ENCODE measurements around the gene PPP6R2. TPM values are rescaled to one million over a fixed set of nuclear protein-coding genes. Genes with fewer than 3 reads are reported as not detected.
A peak's percentile ranks its signal among the peaks of the same experiment; 100 is the strongest.

The PPP6R2 gene
- total RNA-seq, 6 experiments from 2014 or later = 41.9 to 47.0 (median 43.6) TPM

DNA sequence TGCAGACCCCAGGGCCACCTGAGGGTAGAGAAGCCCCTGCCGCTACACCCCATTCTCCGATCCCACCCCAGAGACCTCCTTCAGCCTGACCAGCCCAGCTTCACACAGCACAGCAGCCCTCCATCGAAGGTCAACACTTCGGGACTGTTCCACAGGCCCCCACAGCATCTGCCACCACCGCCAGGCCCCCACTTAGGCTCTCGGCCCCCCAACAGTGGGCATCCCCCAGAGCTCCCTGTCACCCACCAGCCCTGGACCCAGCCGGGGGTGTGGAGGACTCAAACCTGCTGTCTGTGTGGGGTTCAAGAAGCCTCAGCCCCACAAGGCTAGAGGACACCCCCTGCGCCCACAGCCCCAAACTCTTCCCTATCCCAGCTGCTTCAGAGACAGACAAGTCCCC is 125.5 kb downstream of the PPP6R2 start:
- DNase-seq = no peak
- Mint-ChIP-seq H3K27me3 (ENCODE audit: insufficient read depth) (peaks cover 5% of the 10 kb centered on the region), H3K4me1 (ENCODE audit: low read depth) (peaks cover 21% of the 10 kb centered on the region), H3K4me3 (no peak overlapping the region), H3K9me3 (no peaks in the 10 kb centered on the region), H3K36me3 (ENCODE audit: low read depth) (peaks cover 7% of the 10 kb centered on the region; the same call in 1 of the 2 replicates), H3K27ac (no peak overlapping the region)
- TF ChIP-seq, protein P1, sequence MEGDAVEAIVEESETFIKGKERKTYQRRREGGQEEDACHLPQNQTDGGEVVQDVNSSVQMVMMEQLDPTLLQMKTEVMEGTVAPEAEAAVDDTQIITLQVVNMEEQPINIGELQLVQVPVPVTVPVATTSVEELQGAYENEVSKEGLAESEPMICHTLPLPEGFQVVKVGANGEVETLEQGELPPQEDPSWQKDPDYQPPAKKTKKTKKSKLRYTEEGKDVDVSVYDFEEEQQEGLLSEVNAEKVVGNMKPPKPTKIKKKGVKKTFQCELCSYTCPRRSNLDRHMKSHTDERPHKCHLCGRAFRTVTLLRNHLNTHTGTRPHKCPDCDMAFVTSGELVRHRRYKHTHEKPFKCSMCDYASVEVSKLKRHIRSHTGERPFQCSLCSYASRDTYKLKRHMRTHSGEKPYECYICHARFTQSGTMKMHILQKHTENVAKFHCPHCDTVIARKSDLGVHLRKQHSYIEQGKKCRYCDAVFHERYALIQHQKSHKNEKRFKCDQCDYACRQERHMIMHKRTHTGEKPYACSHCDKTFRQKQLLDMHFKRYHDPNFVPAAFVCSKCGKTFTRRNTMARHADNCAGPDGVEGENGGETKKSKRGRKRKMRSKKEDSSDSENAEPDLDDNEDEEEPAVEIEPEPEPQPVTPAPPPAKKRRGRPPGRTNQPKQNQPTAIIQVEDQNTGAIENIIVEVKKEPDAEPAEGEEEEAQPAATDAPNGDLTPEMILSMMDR (IDR thresholded peaks at IDR 0.05) = no peak

DNA sequence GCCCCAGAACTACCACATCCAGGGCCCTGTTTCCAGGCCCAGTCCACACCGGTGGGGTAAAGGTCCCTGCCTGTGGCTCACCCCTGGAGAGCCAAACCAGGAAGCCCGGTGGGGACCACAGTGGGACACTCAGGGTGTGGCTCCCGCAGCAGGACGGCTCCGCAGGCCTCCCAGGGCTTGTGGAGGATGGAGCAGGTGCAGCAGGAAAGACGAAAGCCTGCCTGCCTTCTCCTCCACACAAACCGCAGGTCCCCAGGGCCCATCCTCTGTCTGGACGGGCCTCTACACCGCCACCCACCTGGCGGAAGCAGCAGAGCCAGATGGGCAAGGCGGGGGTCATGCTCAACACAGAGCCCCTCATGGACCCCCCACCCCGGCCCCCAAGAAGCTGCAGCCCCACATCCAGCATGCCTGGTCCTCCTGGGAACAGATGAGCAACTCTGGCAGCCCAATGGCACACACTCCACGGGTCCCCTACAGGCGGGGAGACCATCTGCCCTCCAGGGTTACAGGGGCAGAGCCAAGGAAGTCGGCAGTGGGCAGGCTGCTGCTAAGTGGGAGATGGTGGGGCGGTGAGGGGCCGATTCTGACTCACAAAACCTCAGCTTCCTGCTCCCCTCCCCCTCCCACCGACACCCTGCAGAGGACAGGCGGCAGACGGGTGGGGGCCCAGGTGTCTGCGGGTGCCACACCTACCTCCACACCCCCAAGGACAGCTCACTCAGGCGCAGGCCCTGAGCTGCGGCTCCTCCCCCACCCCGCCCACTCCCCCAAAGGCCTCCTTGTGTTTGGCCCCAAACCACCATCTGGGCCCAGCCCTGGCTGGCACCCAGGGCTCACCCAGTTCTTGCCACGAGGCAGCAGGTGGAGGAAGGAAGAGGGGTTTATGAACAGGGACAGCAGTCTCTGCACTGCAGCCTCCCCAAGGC is 126.5 kb downstream of the PPP6R2 start:
- Mint-ChIP-seq H3K36me3 (ENCODE audit: low read depth) (peaks cover 4% of the 10 kb centered on the region; the same call in 1 of the 2 replicates), H3K9me3 (no peaks in the 10 kb centered on the region), H3K4me1 (ENCODE audit: low read depth) (peaks cover 28% of the 10 kb centered on the region), H3K27ac (peak overlapping the region; percentile 40; the same call in 1 of the 2 replicates), H3K4me3 (no peak overlapping the region), H3K27me3 (ENCODE audit: insufficient read depth) (peaks cover 5% of the 10 kb centered on the region)
- DNase-seq = no peak
- TF ChIP-seq, protein P1 (IDR thresholded peaks at IDR 0.05) = no peak

DNA sequence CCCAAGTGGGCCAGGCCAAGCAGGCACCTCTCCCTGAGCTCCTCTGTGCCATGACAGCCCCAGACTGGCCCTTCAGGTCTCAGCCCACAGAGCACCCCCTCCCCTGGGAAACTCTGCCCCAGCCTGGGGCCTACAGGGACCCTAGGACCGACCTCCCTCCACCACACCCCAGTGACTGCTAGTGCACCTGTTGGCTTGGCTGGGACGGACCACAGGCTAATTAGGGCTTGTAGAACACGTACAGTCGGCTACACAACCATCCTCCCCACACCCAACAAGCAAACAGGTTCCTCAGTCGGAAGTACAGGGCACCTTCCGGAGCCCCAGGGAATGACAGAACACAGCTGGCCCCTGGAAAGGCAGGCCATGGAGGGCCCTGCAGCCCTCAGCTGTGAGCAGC is 127.4 kb downstream of the PPP6R2 start:
- H3K9me3 Mint-ChIP-seq = no peaks in the 10 kb centered on the region
- H3K36me3 Mint-ChIP-seq (ENCODE audit: low read depth) = peaks cover 4% of the 10 kb centered on the region; the same call in 1 of the 2 replicates
- peak overlapping the region; percentile 40 for H3K27ac Mint-ChIP-seq
- TF ChIP-seq, protein P1 (IDR thresholded peaks at IDR 0.05) = no peak
- no peak overlapping the region for H3K4me3 Mint-ChIP-seq
- peaks cover 28% of the 10 kb centered on the region for H3K4me1 Mint-ChIP-seq (ENCODE audit: low read depth)
- H3K27me3 Mint-ChIP-seq (ENCODE audit: insufficient read depth) = peaks cover 5% of the 10 kb centered on the region
- no peak for DNase-seq

DNA sequence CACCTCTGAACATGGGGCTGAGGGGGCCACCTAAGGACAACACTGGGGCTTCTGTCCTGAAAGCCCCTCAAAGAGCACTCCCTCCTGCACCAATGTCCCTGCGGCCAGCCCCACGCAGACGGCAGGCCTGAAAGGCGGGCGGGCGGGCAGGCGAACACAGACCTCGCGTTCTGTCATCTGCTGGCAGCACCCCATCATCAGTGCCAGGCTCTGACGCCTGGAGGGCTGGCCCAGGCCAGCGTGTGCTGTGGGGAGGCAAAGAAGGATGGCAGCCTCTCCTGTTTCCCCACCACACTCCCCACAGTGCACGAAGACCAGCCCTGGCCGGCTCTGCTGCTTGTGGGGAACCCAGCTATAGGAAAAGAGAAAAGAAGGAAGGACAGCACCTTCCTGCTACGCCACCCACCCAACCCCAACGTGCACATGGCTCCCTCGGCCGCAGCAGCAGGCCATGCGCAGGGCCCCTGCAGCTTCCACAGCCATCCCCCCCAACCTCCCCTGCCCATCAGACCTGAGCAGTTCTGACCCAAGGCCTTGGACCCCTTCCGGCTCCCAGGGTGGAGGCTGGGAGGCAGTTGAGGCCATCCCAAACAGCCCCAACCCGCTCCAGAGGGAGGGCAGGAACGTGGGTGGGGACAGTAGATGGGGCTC is 128.2 kb downstream of the PPP6R2 start:
- Mint-ChIP-seq H3K9me3 (no peaks in the 10 kb centered on the region), H3K27me3 (ENCODE audit: insufficient read depth) (peaks cover 5% of the 10 kb centered on the region), H3K4me3 (no peak overlapping the region), H3K27ac (no peak overlapping the region), H3K4me1 (ENCODE audit: low read depth) (peaks cover 28% of the 10 kb centered on the region), H3K36me3 (ENCODE audit: low read depth) (peaks cover 4% of the 10 kb centered on the region; the same call in 1 of the 2 replicates)
- TF ChIP-seq, protein P1 (IDR thresholded peaks at IDR 0.05) = no peak
- DNase-seq = no peak

DNA sequence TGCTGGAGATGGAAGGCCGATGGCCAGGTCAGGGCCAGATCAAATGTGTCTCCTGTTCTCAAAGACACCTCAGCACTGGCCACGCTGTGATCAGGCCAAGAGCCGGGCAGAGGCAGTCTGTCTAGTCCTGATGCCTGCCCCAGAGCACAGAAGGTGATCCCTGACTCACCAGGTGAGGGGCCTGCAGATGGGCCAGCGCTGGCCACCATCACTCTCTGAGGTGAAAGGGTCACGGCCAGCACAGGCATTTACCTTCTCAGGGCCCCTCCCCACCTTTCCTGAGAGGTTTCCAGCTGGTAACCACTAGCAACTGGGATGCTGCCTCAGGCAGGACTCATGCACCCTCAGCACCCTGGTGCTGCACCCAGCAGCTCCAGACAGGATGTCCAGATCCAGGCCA is 128.8 kb downstream of the PPP6R2 start:
- no peak for DNase-seq
- Mint-ChIP-seq H3K4me3 (no peak overlapping the region), H3K27me3 (ENCODE audit: insufficient read depth) (peaks cover 5% of the 10 kb centered on the region), H3K36me3 (ENCODE audit: low read depth) (no peaks in the 10 kb centered on the region), H3K9me3 (no peaks in the 10 kb centered on the region), H3K4me1 (ENCODE audit: low read depth) (peaks cover 33% of the 10 kb centered on the region), H3K27ac (no peak overlapping the region)
- TF ChIP-seq, protein P1 (IDR thresholded peaks at IDR 0.05) = no peak
